ENCODE measurements around the gene LMOD3.

Gene LMOD3

GRCh38 chr3:69122403-69122802, at the start of gene LMOD3:
LMOD3 (minus strand) TSS chr3:69122595; CDS start chr3:69122386, 209 bp downstream.
- DNase-seq: no peak

- no peak for DNase-seq
Measured at GRCh38 chr3:69172058-69172457, 49.7 kb upstream of the LMOD3 start.

GRCh38 chr3:69166446-69166845, 44.1 kb upstream of the LMOD3 start:
- no peak for DNase-seq

- no peak for DNase-seq
Measured at GRCh38 chr3:69165744-69166143, 43.3 kb upstream of the LMOD3 start.

GRCh38 chr3:69164296-69164695, 41.9 kb upstream of the LMOD3 start:
- no peak for DNase-seq

DNA sequence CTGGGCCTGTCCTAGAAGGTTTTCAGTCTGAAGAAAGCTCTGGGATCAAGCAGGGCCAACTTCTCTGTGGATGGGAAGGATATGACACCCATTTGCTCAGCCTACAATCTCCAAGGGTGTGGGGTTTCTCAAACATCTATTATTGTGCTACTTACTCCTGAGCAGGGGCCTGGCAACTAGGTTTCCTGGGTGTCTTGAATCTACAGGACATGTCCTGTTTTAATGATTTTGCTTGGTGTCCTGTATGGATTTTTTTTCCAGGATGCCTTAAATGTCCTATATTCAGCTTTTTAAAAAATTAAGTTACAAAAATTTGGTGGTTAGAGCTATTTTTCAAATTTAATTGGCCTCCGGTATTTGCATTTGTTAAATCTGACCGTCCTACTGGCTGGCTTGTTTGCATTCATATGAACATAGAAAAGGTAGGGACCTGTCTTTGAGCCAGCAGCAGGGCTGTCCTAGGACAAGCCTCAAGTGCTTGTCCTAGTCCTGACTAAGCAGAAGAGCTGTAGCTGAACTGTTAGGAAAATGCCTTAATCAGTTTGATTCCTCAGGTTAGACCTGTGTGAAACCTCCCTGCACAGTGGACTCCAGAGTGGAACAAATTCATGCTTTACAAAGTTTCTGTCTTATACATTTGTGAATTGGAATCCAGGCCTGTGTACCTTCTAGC, 40.0 kb upstream of the LMOD3 start:
- DNase-seq: no peak

DNA sequence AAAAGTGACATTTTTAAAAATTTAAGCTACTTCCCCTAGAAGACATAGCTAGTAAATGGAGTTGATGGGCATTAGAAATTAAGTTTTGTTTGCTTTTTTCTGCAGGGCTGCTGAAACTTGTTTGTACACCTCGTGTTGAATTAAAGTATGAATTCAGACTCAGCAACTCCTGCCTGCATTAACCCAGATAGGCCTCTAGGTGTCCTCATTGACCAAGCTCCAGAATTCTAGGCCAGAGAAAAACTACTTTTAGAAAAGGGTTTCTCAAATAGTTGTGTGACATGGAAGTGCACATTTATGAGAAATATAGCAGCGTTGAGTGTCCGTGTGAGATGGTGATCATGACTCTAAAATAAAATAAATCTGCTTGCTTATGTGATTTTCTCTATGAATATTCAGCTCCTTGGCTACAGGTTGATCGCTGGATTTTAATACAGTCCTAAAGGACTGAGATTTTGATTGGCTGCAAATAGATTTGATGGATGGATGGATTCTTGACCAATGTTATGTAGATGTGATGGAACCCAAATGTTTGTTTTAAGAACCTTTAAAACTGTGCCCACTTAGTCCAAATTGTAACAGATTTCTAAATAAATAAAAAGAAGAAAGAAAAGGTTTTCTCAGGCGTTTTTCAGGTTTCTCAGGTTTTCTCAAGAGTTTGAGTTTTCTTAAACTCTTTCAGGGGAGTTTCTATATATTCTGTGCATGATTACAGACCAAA, 39.4 kb upstream of the LMOD3 start:
- DNase-seq: no peak

DNA sequence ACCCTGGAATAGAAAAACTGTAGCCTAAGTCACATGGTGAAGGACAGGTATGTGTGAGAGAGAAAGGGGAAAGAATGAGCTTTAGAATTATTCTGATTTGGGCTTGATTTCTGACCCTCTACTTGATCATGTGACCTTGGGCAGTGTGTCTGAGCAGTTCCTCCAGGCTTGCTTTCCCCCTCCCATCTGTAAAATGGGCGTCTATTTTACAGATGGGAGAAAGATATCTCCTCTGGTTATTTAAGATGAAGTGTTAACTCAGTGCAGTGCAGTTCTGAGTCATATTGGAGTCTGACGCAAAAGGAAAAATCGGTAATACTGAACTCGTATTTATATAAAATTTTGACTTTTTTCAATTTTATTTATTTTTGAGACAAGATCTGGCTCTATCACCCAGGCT, 38.1 kb upstream of the LMOD3 start:
- no peak for DNase-seq

DNA sequence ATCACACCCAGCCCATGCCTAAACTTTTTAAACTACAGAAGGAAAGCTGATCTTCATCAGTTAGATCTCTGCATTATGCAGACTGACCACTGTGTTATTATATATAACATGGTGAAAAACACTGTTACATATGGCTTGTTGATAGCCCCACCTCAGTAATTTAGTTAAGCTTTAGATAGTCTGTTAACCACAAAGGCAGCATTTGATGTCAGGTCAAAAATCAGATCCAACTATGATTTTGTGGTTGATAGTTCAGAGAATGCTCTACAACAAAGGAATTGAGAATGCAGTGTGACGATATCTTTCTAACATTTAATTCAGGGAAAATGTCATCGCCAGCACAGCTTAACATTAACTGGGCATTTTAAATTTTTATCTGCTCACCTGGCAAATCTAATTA, 37.7 kb upstream of the LMOD3 start:
- no peak for DNase-seq

DNA sequence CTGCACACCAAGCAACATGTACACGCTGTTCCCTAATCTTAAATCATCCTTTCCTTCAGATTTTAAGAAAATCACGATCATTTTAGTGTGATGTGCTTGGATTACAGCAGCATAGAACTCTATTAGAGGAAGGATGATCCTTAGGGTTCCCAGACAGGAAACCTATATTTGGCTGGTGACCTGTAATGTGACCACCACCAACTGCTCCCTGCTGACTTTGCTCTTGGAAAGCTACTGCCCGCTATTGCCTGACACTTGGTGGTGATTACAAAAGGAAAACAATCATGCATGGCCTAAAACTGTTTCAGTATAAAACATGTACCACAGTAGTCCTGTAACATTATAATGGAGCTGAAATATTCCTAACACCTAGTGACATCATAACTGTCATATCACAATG, 27.2 kb upstream of the LMOD3 start:
- no peak for DNase-seq

DNA sequence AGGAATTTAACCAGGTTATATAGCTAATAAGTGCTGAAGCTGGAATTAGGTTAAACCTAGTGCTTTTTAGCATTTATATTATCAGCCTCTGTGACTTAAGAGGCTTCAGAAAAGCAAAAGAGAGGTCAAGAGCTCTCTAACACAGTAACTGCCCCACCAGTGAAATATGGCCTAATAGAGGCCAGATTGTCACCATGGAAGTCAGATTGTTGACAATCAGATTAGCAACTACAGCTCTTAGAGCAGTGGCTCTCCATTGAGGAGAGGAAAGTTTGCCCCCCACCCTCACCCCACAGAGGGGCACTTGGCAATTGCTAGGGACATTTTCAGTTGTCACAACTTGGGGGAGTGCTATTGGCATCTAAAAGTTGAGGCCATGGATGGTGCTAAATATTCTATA, 23.3 kb upstream of the LMOD3 start:
- DNase-seq: no peak

- DNase-seq: no peak
Measured at GRCh38 chr3:69144631-69145245, 22.3 kb upstream of the LMOD3 start.

GRCh38 chr3:69143612-69144011, 21.2 kb upstream of the LMOD3 start:
- DNase-seq: no peak

DNA sequence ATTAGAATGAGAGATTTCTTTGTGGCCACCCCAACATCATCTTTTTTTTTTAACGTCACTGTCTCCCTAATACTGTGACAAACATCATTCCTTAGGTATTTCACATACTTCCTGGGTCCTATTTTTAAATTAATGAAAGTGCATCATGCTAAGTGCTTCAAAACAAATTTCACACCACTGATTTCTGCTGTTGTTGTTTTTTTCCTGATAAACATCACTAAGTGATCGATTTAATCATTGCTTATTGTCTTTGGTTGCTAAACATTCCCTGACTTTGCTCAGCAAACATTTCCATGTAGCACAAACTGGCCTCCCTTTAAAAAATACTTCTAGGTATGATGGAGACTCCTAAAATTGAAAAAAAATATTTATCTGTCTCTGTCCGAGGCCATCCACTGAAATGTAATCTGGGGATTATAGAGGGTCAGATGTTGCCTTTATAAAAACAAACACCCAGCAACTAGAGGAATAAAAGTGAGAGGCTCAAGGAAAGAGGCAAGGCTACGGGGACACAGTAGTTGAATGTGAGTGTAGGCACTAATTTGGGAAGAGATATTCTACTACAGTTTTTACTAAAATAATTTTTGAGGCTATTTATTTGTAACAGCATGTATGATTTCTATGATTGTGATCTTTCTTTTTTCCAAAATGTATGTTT, 20.5 kb upstream of the LMOD3 start:
- DNase-seq: no peak

DNA sequence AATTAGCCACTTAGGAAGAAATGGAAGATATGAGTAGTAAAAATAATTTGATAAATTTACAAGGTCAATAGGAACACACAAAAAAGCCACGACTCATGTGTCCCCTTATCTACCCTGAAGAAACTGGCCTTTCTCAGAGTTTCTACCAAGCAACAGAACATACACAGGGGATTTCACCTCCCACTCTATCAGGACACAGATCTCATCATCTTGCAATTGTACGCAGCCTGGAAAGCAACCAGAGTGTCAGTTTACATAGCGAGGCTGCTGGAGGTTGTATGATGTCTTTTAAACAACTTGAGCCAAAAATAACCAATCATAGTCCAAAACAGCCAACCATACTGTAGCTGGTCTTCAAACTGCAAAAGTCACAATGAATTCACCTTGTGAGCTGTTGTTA, 19.7 kb upstream of the LMOD3 start:
- DNase-seq: no peak

DNA sequence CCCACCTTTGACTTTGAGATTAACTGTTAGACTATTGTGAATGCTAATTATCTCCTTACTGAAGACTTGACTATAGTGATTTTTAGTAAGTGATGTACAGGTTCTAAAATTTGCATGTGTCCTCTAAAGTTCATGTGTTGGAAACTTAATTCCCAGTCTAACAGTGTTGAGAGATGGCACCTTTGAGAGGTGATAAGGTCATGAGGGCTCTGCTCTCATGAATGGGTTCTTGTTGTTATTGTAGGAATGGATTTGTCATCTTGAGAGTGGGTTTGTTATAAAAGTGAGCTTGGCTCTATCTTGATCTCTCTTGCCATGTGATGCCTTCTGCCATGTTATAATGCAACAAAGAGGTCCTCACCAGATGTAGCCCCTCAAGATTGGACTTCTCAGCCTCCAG, 18.9 kb upstream of the LMOD3 start:
- DNase-seq: no peak

DNA sequence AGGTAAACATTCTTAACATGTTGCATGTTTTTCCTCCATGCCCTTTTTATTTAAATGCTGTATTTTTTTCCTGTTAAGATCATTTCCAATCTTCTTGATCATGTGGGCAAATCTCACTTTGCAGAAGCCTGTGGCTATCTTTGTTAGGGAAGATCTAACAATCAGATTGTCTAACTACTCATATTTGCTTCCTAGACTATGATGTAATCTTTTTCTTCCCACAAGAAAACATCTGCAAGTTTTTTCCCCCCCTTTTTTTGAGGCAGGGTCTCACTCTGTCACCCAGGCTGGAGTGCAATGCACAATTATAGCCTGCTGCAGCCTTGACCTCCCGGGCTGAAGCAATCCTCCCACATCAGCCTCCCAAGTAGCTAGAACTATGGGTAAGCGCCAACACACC, 15.0 kb upstream of the LMOD3 start:
- DNase-seq: no peak

DNA sequence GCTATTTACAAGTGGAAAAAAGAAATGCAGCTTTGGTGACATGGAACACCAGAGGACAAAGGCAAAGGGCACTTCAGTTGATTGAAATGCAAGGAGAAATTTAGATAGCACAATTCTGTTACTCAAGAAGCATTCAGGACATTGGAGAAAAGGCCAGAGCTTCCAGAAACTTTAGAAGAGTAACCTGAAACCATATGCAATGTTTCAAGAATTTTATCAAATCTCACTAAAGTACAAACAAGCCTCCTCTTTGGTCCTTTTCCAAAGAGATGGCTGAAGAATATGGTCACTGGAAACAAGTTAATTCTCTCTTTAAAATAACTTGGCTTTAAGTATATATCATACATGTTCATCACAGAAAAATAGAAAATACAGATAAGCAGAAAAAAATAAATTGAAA, 14.6 kb upstream of the LMOD3 start:
- DNase-seq: no peak

DNA sequence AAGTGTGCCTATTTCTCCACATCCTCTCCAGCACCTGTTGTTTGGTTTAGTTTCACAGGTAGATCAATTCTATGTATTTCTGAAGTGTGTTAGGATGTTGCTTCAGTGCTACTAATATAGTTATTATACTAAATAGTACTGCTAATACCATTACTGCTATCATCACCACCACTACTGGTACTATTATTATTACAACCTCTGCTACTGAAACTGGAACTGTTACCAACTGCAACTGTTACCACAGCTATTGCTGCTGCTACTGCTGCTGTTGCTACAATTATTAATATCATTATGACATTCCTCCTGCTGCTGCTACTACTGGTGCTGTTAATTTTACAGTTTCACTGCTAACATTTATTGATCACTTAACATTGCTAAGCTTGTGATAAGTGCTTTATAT, 8.3 kb upstream of the LMOD3 start:
- DNase-seq: no peak

DNA sequence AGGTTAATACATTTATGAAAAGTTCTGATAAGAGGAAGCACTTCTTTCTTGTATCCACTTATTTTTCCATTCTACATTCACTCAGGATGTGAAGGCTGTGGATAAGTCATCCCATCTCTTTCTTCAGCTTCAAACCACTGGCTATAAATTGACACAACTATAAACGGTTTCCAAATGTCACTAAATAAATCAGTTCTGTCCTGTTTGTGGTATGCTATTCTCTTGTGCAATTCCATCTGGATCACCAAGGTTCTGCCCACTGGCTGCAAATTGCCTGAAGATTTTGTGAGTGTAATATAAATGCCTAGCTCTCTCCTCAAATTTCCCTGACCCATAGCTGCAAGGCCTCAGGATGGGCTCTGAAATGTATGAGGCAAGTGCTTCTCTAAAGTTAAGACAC, 7.1 kb upstream of the LMOD3 start:
- no peak for DNase-seq

DNA sequence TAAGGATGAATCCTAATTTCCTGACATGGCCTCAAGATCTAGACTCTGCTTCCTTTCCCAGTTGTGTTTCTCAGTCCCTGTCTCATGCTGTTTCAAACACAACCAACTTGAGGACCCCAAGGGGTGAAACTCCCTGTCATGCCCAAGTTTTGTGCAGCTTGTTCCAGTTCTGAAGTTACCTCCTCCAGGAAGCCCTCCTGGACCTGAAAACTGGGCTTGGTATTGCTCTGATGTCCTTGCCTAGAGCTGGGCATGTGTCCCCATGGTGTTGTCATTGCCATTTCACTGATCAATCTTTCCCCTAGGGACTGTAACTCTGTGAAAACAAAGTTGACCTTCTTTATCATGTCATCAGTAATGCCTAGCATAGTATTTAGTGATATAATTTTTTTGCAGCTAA, 6.1 kb upstream of the LMOD3 start:
- no peak for DNase-seq

DNA sequence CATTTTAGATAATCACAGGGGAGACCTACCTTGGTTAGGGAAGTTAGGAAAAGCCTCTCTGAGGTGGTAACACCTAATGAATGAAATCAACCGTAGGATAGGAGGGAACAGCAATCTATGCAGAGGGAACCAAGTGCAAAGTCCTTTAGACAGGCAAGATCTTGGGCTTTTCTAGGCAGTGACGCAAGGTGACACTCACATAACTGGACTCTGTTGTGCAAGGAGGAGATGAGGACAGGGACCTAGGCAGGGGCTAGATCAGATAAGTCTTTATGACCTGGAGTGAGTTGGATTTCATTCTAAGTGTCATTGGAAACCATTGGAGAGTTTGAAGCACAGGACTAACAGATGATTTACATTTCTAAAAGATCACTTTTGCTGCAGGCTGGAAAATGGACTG, 4.6 kb upstream of the LMOD3 start:
- DNase-seq: no peak

- DNase-seq: no peak
Measured at GRCh38 chr3:69126216-69126615, 3.8 kb upstream of the LMOD3 start.

DNA sequence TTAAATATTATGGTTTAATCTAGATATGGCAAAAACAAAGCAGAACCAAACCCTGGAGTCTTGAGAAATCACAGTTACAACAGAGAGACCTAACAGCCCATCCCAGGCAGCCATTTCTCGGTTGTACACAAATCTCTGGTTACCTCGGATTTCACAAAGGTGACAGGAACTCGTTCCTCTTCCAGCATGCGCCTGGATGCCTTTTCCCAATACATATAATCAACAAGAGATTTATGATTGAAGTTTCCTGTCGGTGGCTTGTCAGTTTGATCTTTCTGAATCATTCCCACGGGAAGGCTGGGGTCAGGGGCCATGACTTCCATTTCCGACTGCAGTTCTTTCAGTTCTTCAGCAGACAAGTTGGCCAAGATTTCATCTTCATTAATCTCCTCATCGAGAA, 445 bp downstream of the LMOD3 start:
- no peak for DNase-seq

Measured in NCI-H1417 treated with DMSO at 0.1 percent for 48 hours (cell line).